Prostate gland (tissue), 2 donors: Measurements from ENCODE around the gene DVL1. TPM values are rescaled to one million over a fixed set of nuclear protein-coding genes. Genes with fewer than 3 reads are reported as not detected.

Source experiments
- DNase-seq: peaks from one replicate; pipeline ENCODE4 v3.0.0-alpha.2; 2019; ENCODE audit warnings: low spot score
- H3K27ac ChIP-seq, 2 donors: fragments of 200-600 bp; sonication (generic); 2 replicates each; pipeline ENCODE4 v1.5.1; 2017 to 2019
- H3K27me3 ChIP-seq: fragments of 200-600 bp; sonication (generic); replicated peaks from 2 replicates; pipeline ENCODE4 v1.5.1; 2019; ENCODE audit not compliant: insufficient read depth
- H3K36me3 ChIP-seq, 2 donors: fragments of 200-600 bp; sonication (generic); 1 replicate in 1 of 2; 2 replicates in 1 of 2; pipeline versions ENCODE4 v1.5.1 to v1.8.1; 2017 to 2019
- H3K4me1 ChIP-seq: fragments of 200-600 bp; sonication (generic); replicated peaks from 2 replicates; pipeline ENCODE4 v1.5.1; 2019
- H3K4me3 ChIP-seq, 2 donors: fragments of 200-600 bp; sonication (generic); 2 replicates each; pipeline ENCODE4 v1.5.1; 2017 to 2019
- H3K9me3 ChIP-seq: fragments of 200-600 bp; sonication (generic); 2 replicates; pipeline ENCODE4 v1.5.1; 2017
- CTCF ChIP-seq, 4 experiments: fragments of 200-600 bp in 2 of 4; fragments of 450-650 bp in 2 of 4; sonication (generic) in 2 of 4; IDR thresholded peaks; 1 replicate in 3 of 4; 2 replicates in 1 of 4; pipeline ENCODE4 v1.5.1; 2016 to 2019; ENCODE audit warnings: antibody characterized with exemption in 4 of 4, mild to moderate bottlenecking in 2 of 4, moderate library complexity in 2 of 4
- POLR2A ChIP-seq: fragments of 450-650 bp; IDR thresholded peaks from one replicate; pipeline ENCODE4 v1.6.1; 2016; ENCODE audit warnings: antibody characterized with exemption, mild to moderate bottlenecking
- POLR2AphosphoS5 ChIP-seq: sonication (generic); formaldehyde crosslinking; IDR thresholded peaks from one replicate; pipeline ENCODE4 v1.6.1; 2017; ENCODE audit warnings: antibody characterized with exemption
- WGBS: methylation state at CpG from one replicate; pipeline ENCODE4 v1.1.5; 2018; 5-methylcytosine and 5-hydroxymethylcytosine counted together
- intact Hi-C: fragments of 100-400 bp; cut with DNase I; formaldehyde crosslinking; loops from one replicate; pipeline ENCODE4 v1.14.2; 2022
- total RNA-seq, 2 donors: library from RNA; depleted of rRNA; stranded (reverse); fragments of >200 nt; gene quantifications; one replicate each; pipeline ENCODE4 v1.1.0, GENCODE V29; 2016

DVL1 gene
- total RNA-seq, result 100 to 1,000 TPM in 1 of 2 donors, 10 to 100 TPM in 1; 70.5 to 165 TPM

DNA sequence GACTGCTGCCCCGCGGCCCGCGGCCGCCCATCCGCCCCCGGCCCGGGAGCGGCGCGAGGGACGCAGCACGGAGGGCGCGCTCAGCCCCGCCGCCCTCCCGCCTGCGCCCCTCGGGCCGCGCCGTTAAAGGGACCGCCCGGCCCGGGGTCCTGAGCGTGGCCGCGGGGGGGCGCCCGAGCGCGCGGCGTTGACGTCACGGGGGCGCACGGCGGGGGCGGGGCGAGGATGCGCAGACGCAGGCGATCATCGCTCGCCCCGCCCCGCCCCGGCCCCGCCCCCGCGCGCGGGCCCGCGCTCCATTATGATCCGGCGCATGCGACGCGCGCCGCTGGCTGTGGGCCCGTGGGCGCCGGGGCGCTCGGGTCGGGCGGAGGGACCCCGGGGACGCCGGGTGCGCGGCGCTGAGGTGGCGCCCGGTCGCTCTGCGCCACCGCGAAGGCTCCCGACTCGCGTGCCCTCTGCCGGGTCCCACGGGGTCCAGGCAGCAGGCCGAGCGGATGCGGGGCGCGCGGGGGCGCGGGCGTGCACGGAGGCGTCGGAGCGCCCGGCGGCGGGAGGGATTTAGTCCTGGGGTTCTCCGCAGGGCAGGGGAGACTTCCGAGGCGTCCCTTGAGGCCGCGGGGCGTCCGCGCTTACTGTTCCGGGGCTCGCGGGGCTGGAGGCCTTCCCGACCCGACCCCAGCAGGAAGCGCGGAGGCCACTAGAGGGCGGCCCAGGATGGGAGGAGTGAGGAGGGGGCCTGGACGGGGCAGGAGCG lies at the start of gene DVL1:
Gene DVL1, minus strand, starts transcription at position 163 of the 757 bp plus-strand sequence. CDS start 353 bp downstream, outside the sequence.
- no peaks in the 10 kb centered on the region for H3K36me3 ChIP-seq
- DNase-seq, result peak; percentile 33
- no peak for TF ChIP-seq POLR2AphosphoS5
- peak; percentile 33 to 78 (median 54) for TF ChIP-seq CTCF (IDR thresholded peaks at IDR 0.05)
- peak; percentile 17 for TF ChIP-seq POLR2A
- intact Hi-C loops, result loop anchor here (5.0 kb wide), 1 partner anchor 42 kb away; the partner anchor contains the start of genes ACAP3 and PUSL1
- H3K27ac ChIP-seq, result peak within 1 kb of the TSS; percentile 85 to 87
- peaks cover 14% of the 10 kb centered on the region for H3K4me1 ChIP-seq
- H3K4me3 ChIP-seq, result peak within 1 kb of the TSS; percentile 74 to 82
- H3K27me3 ChIP-seq, result no peaks in the 10 kb centered on the region
- under 1% methylated on average over 26 of the region's 122 CpGs for WGBS
- no peaks in the 10 kb centered on the region for H3K9me3 ChIP-seq

DNA sequence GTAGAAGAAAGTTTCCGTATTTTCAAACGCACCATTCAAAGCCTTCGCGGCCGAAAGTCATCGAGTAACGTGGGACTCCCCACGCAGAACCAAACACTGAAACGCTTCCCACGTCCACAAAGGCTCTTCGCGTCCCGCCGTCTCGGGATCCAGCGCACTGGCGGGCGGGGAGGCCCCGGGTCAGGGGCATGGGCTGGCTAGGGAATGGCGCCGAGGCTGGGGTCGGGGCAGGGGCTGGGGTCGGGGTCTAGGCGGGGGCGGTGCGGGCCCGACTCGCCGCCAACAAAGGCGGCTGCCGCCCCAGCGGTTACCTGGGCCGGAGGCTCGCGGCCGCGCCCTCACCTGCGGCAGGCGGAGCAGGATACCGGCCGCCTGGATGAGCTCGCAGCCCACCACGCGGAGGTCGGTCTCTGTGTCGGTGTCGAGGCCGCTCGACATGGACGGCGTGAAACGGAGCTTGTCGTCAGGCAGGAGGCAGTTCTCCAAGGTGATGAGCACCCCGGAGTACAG lies 49.5 kb upstream of the DVL1 start:
- WGBS, result 0% methylated on average over 17 of the region's 54 CpGs
- no peak for TF ChIP-seq POLR2AphosphoS5
- no peak for TF ChIP-seq CTCF (IDR thresholded peaks at IDR 0.05)
- Histone ChIP-seq H3K9me3 (no peaks in the 10 kb centered on the region), H3K4me3 (peak overlapping the region; percentile 92 to 96), H3K27me3 (no peaks in the 10 kb centered on the region), H3K27ac (peak overlapping the region; percentile 73 to 79), H3K4me1 (peaks cover 15% of the 10 kb centered on the region), H3K36me3 (peaks cover 2 to 6% of the 10 kb centered on the region in 2 donors)
- no peak for DNase-seq
- intact Hi-C loops, result loop anchor here (1.0 kb wide), 1 partner anchor 23 kb away; the partner anchor contains the start of gene AURKAIP1

DNA sequence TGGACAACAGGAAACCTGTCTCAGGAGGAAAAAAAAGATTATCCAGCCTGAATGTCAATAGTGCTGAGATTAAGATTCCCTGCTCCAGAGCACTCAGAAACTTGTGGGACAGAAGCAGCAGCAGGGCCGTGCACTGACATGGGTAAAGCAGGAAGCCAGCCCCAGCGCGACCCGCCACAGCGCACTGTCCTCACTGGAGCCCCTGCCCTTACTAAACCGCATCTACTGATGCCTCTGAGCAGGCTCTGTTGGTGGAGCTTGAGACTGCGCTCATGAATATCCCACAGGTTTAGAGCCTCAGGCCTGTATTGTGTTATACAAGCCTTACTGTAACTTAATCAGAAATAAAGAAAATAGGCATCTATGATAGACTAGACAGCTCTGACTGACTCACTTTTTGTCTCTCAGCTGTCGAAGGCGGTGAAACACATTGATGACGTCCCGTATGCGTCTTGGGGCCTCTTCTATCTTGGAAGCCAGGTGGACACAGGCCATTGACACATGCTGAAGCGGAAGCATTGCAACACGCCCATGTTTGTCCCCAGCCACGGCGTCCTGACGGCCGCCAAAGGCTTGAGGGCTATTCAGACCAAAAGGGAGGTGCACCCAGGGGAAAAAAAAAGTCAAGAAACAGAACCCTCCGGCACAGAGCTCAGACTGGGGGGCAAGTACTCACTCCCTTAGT lies 48.8 kb upstream of the DVL1 start:
- DNase-seq, result no peak
- TF ChIP-seq POLR2A, result no peak
- TF ChIP-seq POLR2AphosphoS5, result no peak
- TF ChIP-seq CTCF (IDR thresholded peaks at IDR 0.05), result no peak
- H3K36me3 ChIP-seq, result peaks cover 8 to 10% of the 10 kb centered on the region in 2 donors
- intact Hi-C loops, result no loop called here
- peaks cover 15% of the 10 kb centered on the region for H3K4me1 ChIP-seq
- H3K27me3 ChIP-seq, result no peaks in the 10 kb centered on the region
- WGBS, result 52% methylated on average over 19 of the region's 19 CpGs
- no peaks in the 10 kb centered on the region for H3K9me3 ChIP-seq
- H3K4me3 ChIP-seq, result peak overlapping the region; percentile 92 to 96
- H3K27ac ChIP-seq, result no peak overlapping the region

- Histone ChIP-seq H3K9me3 (no peaks in the 10 kb centered on the region), H3K27ac (no peak overlapping the region), H3K36me3 (peaks cover 13 to 31% of the 10 kb centered on the region in 2 donors), H3K4me1 (peaks cover 10% of the 10 kb centered on the region), H3K4me3 (no peak overlapping the region), H3K27me3 (no peaks in the 10 kb centered on the region)
- no peak for TF ChIP-seq POLR2A
- no peak for TF ChIP-seq POLR2AphosphoS5
- no peak for TF ChIP-seq CTCF (IDR thresholded peaks at IDR 0.05)
- intact Hi-C loops, result no loop called here
- 89% methylated on average over 11 of the region's 11 CpGs for WGBS
- DNase-seq, result no peak
These were observed 45.9 kb upstream of the DVL1 start for GRCh38 chr1:1395166-1395565.
